C4-2B (cell line): Measurements from ENCODE around the gene WWOX.

Source experiments
- ZFX ChIP-seq: fragments of 450-650 bp; IDR thresholded peaks from 2 replicates; pipeline ENCODE4 v1.6.1; 2017
- TF ChIP-seq, protein P1 (sequence below): fragments of 450-650 bp; conservative IDR thresholded peaks from 2 replicates; pipeline ENCODE4 v1.5.1; 2017; ENCODE audit warnings: mild to moderate bottlenecking

DNA sequence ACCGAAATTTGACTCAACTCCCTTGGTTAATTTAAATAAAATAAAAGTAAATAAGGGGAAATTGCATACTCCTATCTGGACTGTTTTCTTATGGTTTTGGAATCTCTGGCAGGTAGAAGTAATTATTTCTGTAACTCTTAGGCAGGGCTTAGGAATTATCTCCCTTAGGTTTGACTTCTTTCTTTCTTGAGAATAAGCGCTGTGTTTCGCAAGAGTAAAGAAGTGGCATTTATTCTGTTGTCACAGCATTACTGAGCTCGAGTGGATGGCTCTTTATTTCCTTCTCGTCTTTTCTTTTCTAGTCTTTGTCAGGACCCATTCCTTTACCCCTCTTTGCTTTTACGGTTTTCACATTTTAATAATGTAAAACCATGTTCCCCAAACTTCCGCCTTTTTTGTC lies 633.2 kb downstream of the WWOX start:
- TF ChIP-seq, protein P1, sequence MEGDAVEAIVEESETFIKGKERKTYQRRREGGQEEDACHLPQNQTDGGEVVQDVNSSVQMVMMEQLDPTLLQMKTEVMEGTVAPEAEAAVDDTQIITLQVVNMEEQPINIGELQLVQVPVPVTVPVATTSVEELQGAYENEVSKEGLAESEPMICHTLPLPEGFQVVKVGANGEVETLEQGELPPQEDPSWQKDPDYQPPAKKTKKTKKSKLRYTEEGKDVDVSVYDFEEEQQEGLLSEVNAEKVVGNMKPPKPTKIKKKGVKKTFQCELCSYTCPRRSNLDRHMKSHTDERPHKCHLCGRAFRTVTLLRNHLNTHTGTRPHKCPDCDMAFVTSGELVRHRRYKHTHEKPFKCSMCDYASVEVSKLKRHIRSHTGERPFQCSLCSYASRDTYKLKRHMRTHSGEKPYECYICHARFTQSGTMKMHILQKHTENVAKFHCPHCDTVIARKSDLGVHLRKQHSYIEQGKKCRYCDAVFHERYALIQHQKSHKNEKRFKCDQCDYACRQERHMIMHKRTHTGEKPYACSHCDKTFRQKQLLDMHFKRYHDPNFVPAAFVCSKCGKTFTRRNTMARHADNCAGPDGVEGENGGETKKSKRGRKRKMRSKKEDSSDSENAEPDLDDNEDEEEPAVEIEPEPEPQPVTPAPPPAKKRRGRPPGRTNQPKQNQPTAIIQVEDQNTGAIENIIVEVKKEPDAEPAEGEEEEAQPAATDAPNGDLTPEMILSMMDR: no peak
- TF ChIP-seq ZFX: no peak
